GM12878 (cell line): Measurements from ENCODE around the gene TMEM252. TPM values are rescaled to one million over a fixed set of nuclear protein-coding genes. Genes with fewer than 3 reads are reported as not detected.

Experiments used
- ATAC-seq: fragments of 200-7000 bp; cut with Tn5 transposase; 3 replicates; pipeline ENCODE4 v1.9.1; 2020; ENCODE audit warnings: mild to moderate bottlenecking, moderate library complexity
- BruUV-seq: library from RNA; stranded (reverse); fragments of 400-500 nt; replicated peaks from 2 replicates; lab custom pipeline; 2021; lab: Mats Ljungman, UMichigan
- CTCF ChIA-PET: fragments of 300-600 bp; sonication (Branson Sonifier 250); formaldehyde crosslinking; extraction: SDS; loops from one replicate; lab custom pipeline; 2021; ENCODE audit warnings: inconsistent platforms; lab: Yijun Ruan, JAX
- POLR2A ChIA-PET: fragments of 350-600 bp; formaldehyde crosslinking; extraction: SDS; loops from one replicate; lab custom pipeline; 2021; ENCODE audit warnings: inconsistent platforms; lab: Charles Lee
- RAD21 ChIA-PET: fragments of 300-600 bp; sonication (Branson Sonifier 250); formaldehyde crosslinking; loops from one replicate; lab custom pipeline; 2023; ENCODE audit warnings: antibody characterized with exemption; ENCODE audit not compliant: unreplicated experiment; lab: Charles Lee
- SMC1A ChIA-PET: fragments of 300-600 bp; sonication (Branson Sonifier 250); formaldehyde crosslinking; loops from one replicate; lab custom pipeline; 2023; ENCODE audit not compliant: unreplicated experiment, uncharacterized antibody; lab: Charles Lee
- DNase-seq: peaks from one replicate; pipeline ENCODE4 v3.0.0-alpha.2; 2011; ENCODE audit warnings: low read depth, low spot score
- FAIRE-seq: peaks from 3 replicates; lab custom pipeline; 2011; peaks lifted over from hg19 to GRCh38; lab: Jason Lieb, UNC
- H2AFZ ChIP-seq: 2 replicates; pipeline ENCODE4 v1.6.0; 2011; ENCODE audit warnings: low read depth, low read length, control low read depth; ENCODE audit not compliant: control insufficient read depth
- H3K27ac ChIP-seq: 2 replicates; pipeline ENCODE4 v1.5.1; 2011; ENCODE audit warnings: control low read depth; ENCODE audit not compliant: control insufficient read depth, insufficient read depth
- H3K27me3 ChIP-seq, 2 experiments: replicated peaks in 1 of 2; 2 replicates each; pipeline versions ENCODE4 v1.6.0 to v1.6.1; 2011; ENCODE audit warnings: low read length in 1 of 2; ENCODE audit not compliant: control insufficient read depth in 2 of 2, insufficient read depth in 2 of 2
- H3K36me3 ChIP-seq, 2 experiments: 2 replicates each; pipeline ENCODE4 v1.5.1; 2011; ENCODE audit warnings: low read length in 1 of 2; ENCODE audit not compliant: control insufficient read depth in 2 of 2, insufficient read depth in 2 of 2
- H3K4me1 ChIP-seq: 2 replicates; pipeline ENCODE4 v1.6.1; 2011; ENCODE audit warnings: mild to moderate bottlenecking, low read length, moderate library complexity, mixed read lengths; ENCODE audit not compliant: control insufficient read depth, insufficient read depth
- H3K4me2 ChIP-seq: 2 replicates; pipeline ENCODE4 v1.6.0; 2011; ENCODE audit warnings: control low read depth; ENCODE audit not compliant: control insufficient read depth, insufficient read depth
- H3K4me3 ChIP-seq: fragments of 200-600 bp; sonication (generic); 2 replicates; pipeline ENCODE4 v1.5.1; 2016
- H3K79me2 ChIP-seq: 2 replicates; pipeline ENCODE4 v1.6.0; 2011; ENCODE audit warnings: low read length; ENCODE audit not compliant: control insufficient read depth, insufficient read depth
- H3K9ac ChIP-seq: 2 replicates; pipeline ENCODE4 v1.8.0; 2011; ENCODE audit warnings: low read length, control low read depth, mixed read lengths; ENCODE audit not compliant: control insufficient read depth, insufficient read depth
- H3K9me3 ChIP-seq: replicated peaks from 3 replicates; pipeline ENCODE4 v1.5.1; 2011; ENCODE audit warnings: mild to moderate bottlenecking, low read length; ENCODE audit not compliant: control insufficient read depth, insufficient read depth
- H4K20me1 ChIP-seq: 2 replicates; pipeline ENCODE4 v1.6.0; 2011; ENCODE audit not compliant: control insufficient read depth, insufficient read depth
- BACH1 ChIP-seq: fragments of 450-650 bp; IDR thresholded peaks from 2 replicates; pipeline ENCODE4 v1.6.1; 2017; ENCODE audit warnings: mild to moderate bottlenecking, borderline replicate concordance
- BCL11A ChIP-seq: IDR thresholded peaks from 2 replicates; pipeline ENCODE4 v1.6.1; 2011; ENCODE audit warnings: low read depth, low read length
- HDGF ChIP-seq: fragments of 450-650 bp; IDR thresholded peaks from 2 replicates; pipeline ENCODE4 v1.6.1; 2016; ENCODE audit warnings: antibody characterized with exemption
- SMAD1 ChIP-seq: fragments of 450-650 bp; IDR thresholded peaks from 2 replicates; pipeline ENCODE4 v1.6.1; 2018; ENCODE audit warnings: mild to moderate bottlenecking, low read depth; ENCODE audit not compliant: partially characterized antibody
- in situ Hi-C: fragments of 300-500 bp; cut with MboI; formaldehyde crosslinking; loops from 9 replicates; pipeline ENCODE4 v1.14.3; 2018; ENCODE audit warnings: mixed read lengths
- intact Hi-C: fragments of 100-400 bp; cut with micrococcal nuclease; formaldehyde crosslinking; loops from one replicate; pipeline ENCODE4 v1.14.2; 2022; ENCODE audit not compliant: unreplicated experiment
- polyA plus RNA-seq, 11 experiments: library from polyadenylated mRNA; depleted of rRNA in 4 of 11; unstranded in 6 of 11; stranded (reverse) in 5 of 11; fragments of >200 nt; fragmentation: Nextera tagmentation in 4 of 11; fragmentation: Illumina TruSeq in 1 of 11; extraction: Ambion mirVana in 4 of 11; extraction: Trizol in 1 of 11; gene quantifications; 1 replicate in 1 of 11; 2 replicates in 10 of 11; pipeline versions ENCODE4 v1.2.1 to v1.2.3, GENCODE V29; 2011 to 2016; ENCODE audit warnings: inconsistent platforms in 2 of 11, missing spikeins in 2 of 11, low read depth in 1 of 11
- total RNA-seq, 4 experiments: library from RNA; depleted of rRNA in 3 of 4; stranded (reverse); fragments of >200 nt in 3 of 4; fragmentation: Illumina TruSeq in 1 of 4; extraction: Trizol in 1 of 4; gene quantifications; 2 replicates each; pipeline versions ENCODE4 v1.2.1 to v1.2.3, GENCODE V29; 2013 to 2021
- TF ChIP-seq, protein P1 (sequence below): fragments of 450-650 bp; IDR thresholded peaks from 2 replicates; pipeline ENCODE4 v1.6.1; 2017; ENCODE audit warnings: low read depth, mild to moderate bottlenecking, moderate library complexity
- TF ChIP-seq, protein P2 (sequence below): fragments of 450-650 bp; IDR thresholded peaks from 2 replicates; pipeline ENCODE4 v1.6.1; 2017; ENCODE audit warnings: mild to moderate bottlenecking, moderate library complexity

The TMEM252 gene
- total and polyA plus RNA-seq, 10 of the 15 experiments (the other 5 are each of a cell fraction or from before 2014, with no cell fraction given), result not detected

DNA sequence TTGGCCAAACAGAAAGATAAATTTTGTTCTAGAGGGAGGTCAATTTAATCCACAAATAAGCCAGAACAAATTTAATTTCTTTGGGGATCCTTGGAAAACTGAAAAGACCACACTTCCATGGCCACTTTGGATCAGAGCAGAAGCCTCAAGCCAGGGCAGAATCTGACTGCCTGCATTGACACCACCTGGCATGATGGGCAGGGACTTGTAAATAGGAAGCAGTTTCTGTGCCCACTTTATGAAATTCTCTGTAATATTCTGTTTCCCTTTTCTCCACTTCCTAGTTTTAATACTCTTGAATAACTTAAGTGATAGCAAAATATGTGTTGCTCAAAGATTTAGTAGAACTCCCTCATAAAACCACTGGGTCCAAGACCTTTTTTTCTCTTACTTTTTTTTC lies 6.7 kb upstream of the TMEM252 start:
- ChIA-PET CTCF (no interaction called here), SMC1A (no interaction called here), POLR2A (no interaction called here), RAD21 (no interaction called here)
- H3K4me1 ChIP-seq, result peaks cover 29% of the 10 kb centered on the region
- TF ChIP-seq, protein P1, sequence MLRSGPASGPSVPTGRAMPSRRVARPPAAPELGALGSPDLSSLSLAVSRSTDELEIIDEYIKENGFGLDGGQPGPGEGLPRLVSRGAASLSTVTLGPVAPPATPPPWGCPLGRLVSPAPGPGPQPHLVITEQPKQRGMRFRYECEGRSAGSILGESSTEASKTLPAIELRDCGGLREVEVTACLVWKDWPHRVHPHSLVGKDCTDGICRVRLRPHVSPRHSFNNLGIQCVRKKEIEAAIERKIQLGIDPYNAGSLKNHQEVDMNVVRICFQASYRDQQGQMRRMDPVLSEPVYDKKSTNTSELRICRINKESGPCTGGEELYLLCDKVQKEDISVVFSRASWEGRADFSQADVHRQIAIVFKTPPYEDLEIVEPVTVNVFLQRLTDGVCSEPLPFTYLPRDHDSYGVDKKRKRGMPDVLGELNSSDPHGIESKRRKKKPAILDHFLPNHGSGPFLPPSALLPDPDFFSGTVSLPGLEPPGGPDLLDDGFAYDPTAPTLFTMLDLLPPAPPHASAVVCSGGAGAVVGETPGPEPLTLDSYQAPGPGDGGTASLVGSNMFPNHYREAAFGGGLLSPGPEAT, result no peak
- TF ChIP-seq SMAD1 (no peak), BCL11A (no peak), BACH1 (no peak), HDGF (no peak)
- TF ChIP-seq, protein P2, sequence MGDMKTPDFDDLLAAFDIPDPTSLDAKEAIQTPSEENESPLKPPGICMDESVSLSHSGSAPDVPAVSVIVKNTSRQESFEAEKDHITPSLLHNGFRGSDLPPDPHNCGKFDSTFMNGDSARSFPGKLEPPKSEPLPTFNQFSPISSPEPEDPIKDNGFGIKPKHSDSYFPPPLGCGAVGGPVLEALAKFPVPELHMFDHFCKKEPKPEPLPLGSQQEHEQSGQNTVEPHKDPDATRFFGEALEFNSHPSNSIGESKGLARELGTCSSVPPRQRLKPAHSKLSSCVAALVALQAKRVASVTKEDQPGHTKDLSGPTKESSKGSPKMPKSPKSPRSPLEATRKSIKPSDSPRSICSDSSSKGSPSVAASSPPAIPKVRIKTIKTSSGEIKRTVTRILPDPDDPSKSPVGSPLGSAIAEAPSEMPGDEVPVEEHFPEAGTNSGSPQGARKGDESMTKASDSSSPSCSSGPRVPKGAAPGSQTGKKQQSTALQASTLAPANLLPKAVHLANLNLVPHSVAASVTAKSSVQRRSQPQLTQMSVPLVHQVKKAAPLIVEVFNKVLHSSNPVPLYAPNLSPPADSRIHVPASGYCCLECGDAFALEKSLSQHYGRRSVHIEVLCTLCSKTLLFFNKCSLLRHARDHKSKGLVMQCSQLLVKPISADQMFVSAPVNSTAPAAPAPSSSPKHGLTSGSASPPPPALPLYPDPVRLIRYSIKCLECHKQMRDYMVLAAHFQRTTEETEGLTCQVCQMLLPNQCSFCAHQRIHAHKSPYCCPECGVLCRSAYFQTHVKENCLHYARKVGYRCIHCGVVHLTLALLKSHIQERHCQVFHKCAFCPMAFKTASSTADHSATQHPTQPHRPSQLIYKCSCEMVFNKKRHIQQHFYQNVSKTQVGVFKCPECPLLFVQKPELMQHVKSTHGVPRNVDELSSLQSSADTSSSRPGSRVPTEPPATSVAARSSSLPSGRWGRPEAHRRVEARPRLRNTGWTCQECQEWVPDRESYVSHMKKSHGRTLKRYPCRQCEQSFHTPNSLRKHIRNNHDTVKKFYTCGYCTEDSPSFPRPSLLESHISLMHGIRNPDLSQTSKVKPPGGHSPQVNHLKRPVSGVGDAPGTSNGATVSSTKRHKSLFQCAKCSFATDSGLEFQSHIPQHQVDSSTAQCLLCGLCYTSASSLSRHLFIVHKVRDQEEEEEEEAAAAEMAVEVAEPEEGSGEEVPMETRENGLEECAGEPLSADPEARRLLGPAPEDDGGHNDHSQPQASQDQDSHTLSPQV, result no peak
- in situ Hi-C loops, result loop anchor here (25.0 kb wide), 1 partner anchor 90 kb away; no protein-coding TSS in a partner anchor
- H2AFZ ChIP-seq, result no peak overlapping the region
- no peak for FAIRE-seq
- H3K36me3 ChIP-seq, result no peaks in the 10 kb centered on the region
- no peak overlapping the region for H3K4me2 ChIP-seq
- no peak overlapping the region for H3K27ac ChIP-seq
- ATAC-seq, result no peak
- no peaks in the 10 kb centered on the region for H4K20me1 ChIP-seq
- H3K79me2 ChIP-seq, result no peaks in the 10 kb centered on the region
- intact Hi-C loops, result no loop called here
- H3K9ac ChIP-seq, result no peak overlapping the region
- no peak overlapping the region for H3K4me3 ChIP-seq
- no peaks in the 10 kb centered on the region for H3K9me3 ChIP-seq
- no peak for DNase-seq
- no TSS peak for BruUV-seq
- no peaks in the 10 kb centered on the region; a peak in 2 of 4 replicates for H3K27me3 ChIP-seq
